Neural progenitor cell (in vitro differentiated cells): ENCODE measurements around the gene DDX24. TPM values are rescaled to one million over a fixed set of nuclear protein-coding genes. Genes with fewer than 3 reads are reported as not detected.

Experiments
- DNase-seq: peaks from one replicate; pipeline ENCODE4 v3.0.0-alpha.2; 2016; ENCODE audit warnings: low spot score
- H2AFZ ChIP-seq: fragments of 200-600 bp; sonication (generic); replicated peaks from 2 replicates; pipeline ENCODE4 v1.6.1; 2016; ENCODE audit warnings: antibody characterized with exemption
- H3F3A ChIP-seq: fragments of 200-600 bp; sonication (generic); 2 replicates; pipeline ENCODE4 v1.6.1; 2016; ENCODE audit warnings: antibody characterized with exemption, low read depth
- H3K27ac ChIP-seq: fragments of 200-600 bp; sonication (generic); 2 replicates; pipeline ENCODE4 v1.5.1; 2016; ENCODE audit warnings: mild to moderate bottlenecking
- H3K27me3 ChIP-seq: fragments of 200-600 bp; sonication (generic); 2 replicates; pipeline ENCODE4 v1.6.1; 2016; ENCODE audit warnings: mild to moderate bottlenecking, moderate library complexity
- H3K36me3 ChIP-seq: fragments of 200-600 bp; sonication (generic); 2 replicates; pipeline ENCODE4 v1.5.1; 2016
- H3K4me1 ChIP-seq: fragments of 200-600 bp; sonication (generic); 2 replicates; pipeline ENCODE4 v1.6.1; 2016; ENCODE audit warnings: mixed run types
- H3K4me2 ChIP-seq: fragments of 200-600 bp; sonication (generic); 2 replicates; pipeline ENCODE4 v1.6.1; 2016
- H3K4me3 ChIP-seq: fragments of 200-600 bp; sonication (generic); 2 replicates; pipeline ENCODE4 v1.5.1; 2016
- H3K79me2 ChIP-seq: fragments of 200-600 bp; sonication (generic); 2 replicates; pipeline ENCODE4 v1.6.1; 2016; ENCODE audit warnings: low read depth
- H3K9ac ChIP-seq: fragments of 200-600 bp; sonication (generic); 2 replicates; pipeline ENCODE4 v1.6.1; 2016
- H3K9me3 ChIP-seq: fragments of 200-600 bp; sonication (generic); 2 replicates; pipeline ENCODE4 v1.5.1; 2016; ENCODE audit warnings: low read depth
- H4K20me1 ChIP-seq: fragments of 200-600 bp; sonication (generic); 2 replicates; pipeline ENCODE4 v1.6.1; 2016; ENCODE audit warnings: low read depth
- H3K27ac Mint-ChIP-seq: 3 replicates; pipeline ENCODE4 v1.8.0; 2021; ENCODE audit warnings: mixed read lengths
- H3K27me3 Mint-ChIP-seq: 2 replicates; pipeline ENCODE4 v1.8.0; 2022; ENCODE audit warnings: low read depth, mild to moderate bottlenecking, inconsistent platforms, moderate library complexity, mixed read lengths; ENCODE audit not compliant: insufficient read depth
- H3K36me3 Mint-ChIP-seq: 3 replicates; pipeline ENCODE4 v1.8.0; 2021; ENCODE audit warnings: mixed read lengths
- H3K4me1 Mint-ChIP-seq: 3 replicates; pipeline ENCODE4 v1.8.0; 2021; ENCODE audit warnings: mixed read lengths
- H3K4me3 Mint-ChIP-seq: 3 replicates; pipeline ENCODE4 v1.8.0; 2021; ENCODE audit warnings: mild to moderate bottlenecking, moderate library complexity, mixed read lengths
- H3K9me3 Mint-ChIP-seq: 3 replicates; pipeline ENCODE4 v1.8.0; 2020; ENCODE audit warnings: mixed read lengths
- EZH2 ChIP-seq: fragments of 200-600 bp; sonication (generic); IDR thresholded peaks from 2 replicates; pipeline ENCODE4 v1.6.1; 2017; ENCODE audit warnings: antibody characterized with exemption, mild to moderate bottlenecking, moderate library complexity
- EZH2phosphoT487 ChIP-seq: fragments of 200-600 bp; sonication (generic); IDR thresholded peaks from 2 replicates; pipeline ENCODE4 v1.6.1; 2017; ENCODE audit warnings: antibody characterized with exemption
- total RNA-seq: library from RNA; depleted of rRNA; stranded (reverse); fragments of >200 nt; gene quantifications from 2 replicates; pipeline ENCODE4 v1.2.3, GENCODE V29; 2015; ENCODE audit warnings: low replicate concordance
- TF ChIP-seq, protein P1 (sequence below): fragments of 200-600 bp; sonication (generic); IDR thresholded peaks from 2 replicates; pipeline ENCODE4 v1.5.1; 2017; ENCODE audit warnings: antibody characterized with exemption, mild to moderate bottlenecking

The DDX24 gene
- total RNA-seq, 1 donor from 2014 or later, result 153 TPM

DNA sequence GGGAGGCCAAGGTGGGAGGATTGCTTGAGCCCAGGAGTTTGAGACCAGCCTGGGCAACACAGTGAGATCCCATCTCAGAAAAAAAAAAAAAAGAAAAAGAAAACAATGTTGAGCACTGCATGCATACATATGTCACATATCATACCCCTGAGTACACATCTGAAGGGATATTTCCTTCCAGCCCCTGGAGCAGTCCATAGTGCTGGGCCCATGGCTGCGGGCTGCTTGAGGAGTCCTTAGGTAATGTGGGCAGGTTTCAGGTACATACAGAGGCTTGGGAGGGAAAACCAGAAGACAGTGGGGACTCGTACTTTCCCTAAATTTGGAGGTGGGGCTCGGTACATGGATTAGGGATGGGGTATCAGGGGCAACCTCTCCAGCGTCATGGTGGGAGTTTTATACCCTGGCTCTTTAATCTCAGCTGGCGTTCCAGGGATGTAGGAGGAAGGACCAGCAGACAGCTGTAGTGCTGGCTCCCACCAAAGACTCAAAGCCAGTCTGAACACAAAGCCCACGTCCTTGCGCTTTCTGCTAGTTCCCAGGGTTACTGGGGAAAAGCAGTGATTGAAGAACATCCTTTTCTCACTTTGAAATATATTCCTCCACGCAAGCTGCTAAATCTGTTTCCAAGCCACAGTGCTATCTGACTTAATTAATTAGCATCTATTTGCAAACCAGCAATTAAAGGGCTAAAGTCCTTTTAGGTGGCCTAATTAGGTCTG, 49.7 kb downstream of the DDX24 start:
- Histone ChIP-seq H3K36me3 (no peaks in the 10 kb centered on the region), H3K4me3 (no peak overlapping the region), H3K27me3 (no peaks in the 10 kb centered on the region), H3K9me3 (no peaks in the 10 kb centered on the region), H3K4me2 (no peak overlapping the region), H3K4me1 (peaks cover 4% of the 10 kb centered on the region), H3F3A (peaks cover 4% of the 10 kb centered on the region), H2AFZ (no peak overlapping the region), H3K9ac (no peak overlapping the region), H3K79me2 (peaks cover 3% of the 10 kb centered on the region), H3K27ac (no peak overlapping the region), H4K20me1 (peaks cover 7% of the 10 kb centered on the region)
- no peak overlapping the region for H3K4me3 Mint-ChIP-seq
- H3K4me1 Mint-ChIP-seq, result peaks cover 21% of the 10 kb centered on the region
- peaks cover 10% of the 10 kb centered on the region for H3K27me3 Mint-ChIP-seq
- H3K9me3 Mint-ChIP-seq, result no peaks in the 10 kb centered on the region
- DNase-seq, result no peak
- H3K36me3 Mint-ChIP-seq, result peaks cover 9% of the 10 kb centered on the region
- H3K27ac Mint-ChIP-seq, result no peak overlapping the region
- TF ChIP-seq EZH2, result no peak
- TF ChIP-seq, protein P1, sequence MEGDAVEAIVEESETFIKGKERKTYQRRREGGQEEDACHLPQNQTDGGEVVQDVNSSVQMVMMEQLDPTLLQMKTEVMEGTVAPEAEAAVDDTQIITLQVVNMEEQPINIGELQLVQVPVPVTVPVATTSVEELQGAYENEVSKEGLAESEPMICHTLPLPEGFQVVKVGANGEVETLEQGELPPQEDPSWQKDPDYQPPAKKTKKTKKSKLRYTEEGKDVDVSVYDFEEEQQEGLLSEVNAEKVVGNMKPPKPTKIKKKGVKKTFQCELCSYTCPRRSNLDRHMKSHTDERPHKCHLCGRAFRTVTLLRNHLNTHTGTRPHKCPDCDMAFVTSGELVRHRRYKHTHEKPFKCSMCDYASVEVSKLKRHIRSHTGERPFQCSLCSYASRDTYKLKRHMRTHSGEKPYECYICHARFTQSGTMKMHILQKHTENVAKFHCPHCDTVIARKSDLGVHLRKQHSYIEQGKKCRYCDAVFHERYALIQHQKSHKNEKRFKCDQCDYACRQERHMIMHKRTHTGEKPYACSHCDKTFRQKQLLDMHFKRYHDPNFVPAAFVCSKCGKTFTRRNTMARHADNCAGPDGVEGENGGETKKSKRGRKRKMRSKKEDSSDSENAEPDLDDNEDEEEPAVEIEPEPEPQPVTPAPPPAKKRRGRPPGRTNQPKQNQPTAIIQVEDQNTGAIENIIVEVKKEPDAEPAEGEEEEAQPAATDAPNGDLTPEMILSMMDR, result no peak

DNA sequence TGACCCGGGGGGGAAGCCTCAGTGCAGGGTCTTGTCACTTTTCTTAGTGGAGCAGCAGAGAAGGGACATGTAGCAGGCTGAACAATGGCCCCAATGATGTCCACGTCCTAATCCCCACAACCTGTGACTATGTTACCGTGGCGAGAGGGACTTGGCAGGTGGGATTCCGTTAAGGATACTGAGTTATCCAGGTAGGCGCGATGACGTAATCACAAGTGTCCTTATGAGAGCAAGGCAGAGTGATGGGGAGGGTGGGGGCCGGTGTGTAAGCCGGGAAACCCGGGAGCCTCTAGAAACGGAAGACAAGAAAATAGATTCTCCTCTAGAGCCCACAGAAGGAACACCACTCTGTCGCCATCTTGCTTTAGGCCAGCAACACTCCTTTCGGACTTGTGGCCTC, 50.4 kb downstream of the DDX24 start:
- TF ChIP-seq, protein P1, result no peak
- TF ChIP-seq EZH2 (no peak), EZH2phosphoT487 (no peak)
- Histone ChIP-seq H3K4me1 (peaks cover 4% of the 10 kb centered on the region), H3F3A (peaks cover 4% of the 10 kb centered on the region), H3K4me3 (no peak overlapping the region), H4K20me1 (no peaks in the 10 kb centered on the region), H3K79me2 (peaks cover 3% of the 10 kb centered on the region), H2AFZ (no peak overlapping the region), H3K9me3 (no peaks in the 10 kb centered on the region), H3K27me3 (no peaks in the 10 kb centered on the region), H3K36me3 (no peaks in the 10 kb centered on the region), H3K4me2 (no peak overlapping the region), H3K9ac (no peak overlapping the region), H3K27ac (no peak overlapping the region)
- Mint-ChIP-seq H3K4me1 (peaks cover 27% of the 10 kb centered on the region), H3K27me3 (peaks cover 10% of the 10 kb centered on the region), H3K9me3 (no peaks in the 10 kb centered on the region), H3K27ac (peak overlapping the region; percentile 72), H3K36me3 (peaks cover 9% of the 10 kb centered on the region), H3K4me3 (no peak overlapping the region)
- no peak for DNase-seq

DNA sequence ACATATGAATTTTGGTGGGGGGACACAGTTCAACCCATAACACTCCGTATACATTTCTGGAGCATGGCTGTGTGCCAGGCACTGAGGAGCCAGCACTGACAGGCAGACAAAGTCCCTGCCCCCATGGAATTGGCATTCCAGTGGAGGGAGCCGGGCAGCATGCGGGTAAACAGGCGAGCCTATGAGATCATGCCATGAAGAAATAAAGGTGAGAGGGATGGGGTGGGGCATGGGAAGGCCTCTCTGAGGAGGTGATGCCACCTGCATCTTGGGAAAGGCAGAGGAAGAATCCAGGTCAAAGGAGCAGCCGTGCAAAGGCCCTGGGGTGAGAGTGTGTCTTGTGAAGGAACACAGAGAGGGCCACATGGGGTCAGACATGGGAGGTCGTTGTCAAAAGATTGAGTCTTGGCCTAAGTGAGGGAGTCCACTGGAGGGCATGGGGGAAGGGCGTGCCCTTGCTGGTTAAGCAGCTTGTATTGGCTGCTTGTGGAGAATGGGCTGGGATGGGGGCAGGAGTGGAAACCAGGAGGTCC, 51.3 kb downstream of the DDX24 start:
- Histone ChIP-seq H3K4me3 (no peak overlapping the region), H3K9me3 (no peaks in the 10 kb centered on the region), H4K20me1 (no peaks in the 10 kb centered on the region), H3K4me2 (no peak overlapping the region), H3F3A (peaks cover 4% of the 10 kb centered on the region), H3K27ac (no peak overlapping the region), H3K36me3 (no peaks in the 10 kb centered on the region), H2AFZ (no peak overlapping the region), H3K4me1 (peaks cover 4% of the 10 kb centered on the region), H3K9ac (no peak overlapping the region), H3K79me2 (peaks cover 3% of the 10 kb centered on the region), H3K27me3 (no peaks in the 10 kb centered on the region)
- DNase-seq, result no peak
- no peaks in the 10 kb centered on the region for H3K9me3 Mint-ChIP-seq
- TF ChIP-seq, protein P1, result no peak
- TF ChIP-seq EZH2phosphoT487 (no peak), EZH2 (no peak)
- H3K27ac Mint-ChIP-seq, result peak overlapping the region; percentile 51
- no peak overlapping the region for H3K4me3 Mint-ChIP-seq
- H3K27me3 Mint-ChIP-seq, result peaks cover 10% of the 10 kb centered on the region
- H3K4me1 Mint-ChIP-seq, result peaks cover 27% of the 10 kb centered on the region
- peaks cover 9% of the 10 kb centered on the region for H3K36me3 Mint-ChIP-seq
